ENCODE results near the gene CAMKK2.
"Not testable (repeated sequence)": the region's sequence is repeated elsewhere in the genome, so short reads cannot be mapped to it uniquely, and the experiment has no call there.

The CAMKK2 gene

DNA sequence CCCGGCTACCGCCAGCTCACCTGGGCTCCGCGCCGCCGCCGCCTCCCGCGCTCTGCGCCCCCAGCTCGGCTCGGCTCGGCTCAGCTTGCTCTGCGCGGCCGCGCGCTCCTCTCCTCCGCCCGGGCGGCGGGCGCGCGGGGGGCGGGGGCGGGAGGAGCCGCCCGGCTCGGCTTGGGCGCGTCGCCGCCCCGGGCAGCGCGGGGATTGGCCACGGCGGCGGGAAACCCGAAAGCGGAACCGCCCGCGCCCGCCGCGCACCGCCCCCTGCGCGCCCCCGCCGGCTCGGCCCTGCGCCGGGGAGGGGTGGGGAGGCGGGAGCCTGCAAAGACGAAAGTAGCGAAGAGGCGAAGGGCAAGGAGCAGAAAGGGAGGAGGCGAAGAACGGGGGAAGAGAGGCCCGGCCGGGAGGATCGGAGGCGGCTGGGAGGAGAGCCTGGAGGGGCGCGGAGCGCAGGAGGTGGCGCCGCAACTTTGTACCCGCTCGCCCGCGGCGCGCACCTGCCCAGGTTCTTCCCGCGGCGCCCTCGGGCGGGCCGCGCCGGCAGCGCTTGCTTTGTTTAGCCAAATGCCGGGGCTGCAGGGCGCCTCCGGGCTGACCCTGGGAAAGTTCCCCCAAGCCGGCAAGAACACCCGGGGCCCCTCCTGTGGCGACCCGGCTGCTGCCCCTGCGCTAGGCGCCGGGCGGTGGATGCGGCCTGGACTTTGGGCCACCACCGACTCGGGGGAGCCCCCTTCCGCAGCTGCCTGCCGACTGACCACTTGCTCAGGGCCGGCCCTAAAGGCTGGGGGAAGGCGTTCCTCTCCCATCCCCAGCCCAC is at the start of gene CAMKK2:
Gene CAMKK2 (minus strand): TSS at position 92 of the 817 bp plus-strand sequence. CDS start 22,183 bp downstream, outside the sequence.
- DNase-seq, result peak; percentile 74

DNA sequence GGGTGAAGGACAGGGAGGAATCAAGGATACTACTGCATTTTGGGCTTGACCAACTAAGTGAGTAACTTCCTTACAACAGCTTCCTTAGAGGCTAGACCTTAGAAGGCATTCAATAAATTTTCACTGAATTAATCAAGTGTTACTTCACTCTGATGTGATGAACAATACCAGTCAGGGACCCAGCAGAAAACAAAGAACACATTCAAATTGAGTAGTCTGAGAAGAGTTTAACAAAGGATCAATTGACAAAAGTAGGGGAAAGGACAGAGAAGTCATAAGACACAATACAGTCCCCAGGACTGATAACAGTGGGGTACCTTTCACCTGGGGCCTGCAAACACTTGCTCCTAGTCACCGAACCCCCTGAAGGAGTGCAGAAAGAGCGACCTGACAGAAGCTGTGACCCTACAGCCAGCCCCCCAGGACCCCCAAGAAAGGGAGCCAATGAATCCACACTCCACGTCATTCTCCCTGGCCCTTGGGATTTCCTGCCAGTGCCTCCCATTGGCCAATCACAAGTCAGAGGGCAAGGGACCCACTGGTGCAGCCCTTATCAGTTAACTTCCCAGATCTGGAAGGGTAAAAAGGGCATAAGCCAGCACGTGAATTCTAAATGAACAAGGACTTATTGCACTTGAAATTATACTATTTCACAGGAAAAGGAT is 48.8 kb upstream of the CAMKK2 start:
- DNase-seq, result no peak

DNA sequence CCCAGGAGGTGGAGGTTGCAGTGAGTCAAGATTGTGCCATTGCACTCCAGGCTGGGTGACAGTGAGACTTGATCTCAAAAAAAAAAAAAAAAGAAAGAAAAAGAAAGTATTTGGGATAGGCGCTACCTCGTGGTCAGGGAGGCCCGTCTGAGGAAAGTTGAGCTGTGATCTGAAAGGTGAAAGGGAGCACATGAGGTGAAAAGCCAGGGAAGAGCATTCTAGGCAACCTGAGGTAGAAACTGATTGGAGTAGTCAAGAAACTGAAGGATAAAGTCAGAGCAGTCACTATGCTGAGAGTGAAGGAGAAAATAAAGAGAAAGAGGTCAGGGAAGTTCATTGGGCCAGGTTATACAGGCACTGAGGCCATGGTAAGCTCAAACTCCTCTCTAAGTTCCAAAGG is 48.0 kb upstream of the CAMKK2 start:
- no peak for DNase-seq

DNA sequence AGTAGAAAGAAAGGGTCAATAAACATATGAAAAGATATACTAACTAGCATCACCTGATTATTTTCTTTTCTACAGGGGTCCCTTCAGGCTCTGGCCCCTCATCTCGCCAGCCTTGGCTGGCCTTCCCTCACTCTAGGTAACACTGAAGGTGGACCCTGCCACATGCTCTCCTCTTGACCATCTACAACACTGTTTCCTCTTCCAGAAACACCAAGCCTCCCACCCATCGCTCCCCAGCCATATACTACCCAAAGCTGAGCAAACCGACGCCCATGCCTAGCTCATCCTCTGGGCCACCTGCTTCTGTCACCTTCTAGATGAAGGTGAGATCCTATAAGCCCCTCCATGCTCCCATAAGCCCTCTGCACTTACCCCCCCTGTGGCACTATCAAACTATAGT is 40.9 kb upstream of the CAMKK2 start:
- no peak for DNase-seq

DNA sequence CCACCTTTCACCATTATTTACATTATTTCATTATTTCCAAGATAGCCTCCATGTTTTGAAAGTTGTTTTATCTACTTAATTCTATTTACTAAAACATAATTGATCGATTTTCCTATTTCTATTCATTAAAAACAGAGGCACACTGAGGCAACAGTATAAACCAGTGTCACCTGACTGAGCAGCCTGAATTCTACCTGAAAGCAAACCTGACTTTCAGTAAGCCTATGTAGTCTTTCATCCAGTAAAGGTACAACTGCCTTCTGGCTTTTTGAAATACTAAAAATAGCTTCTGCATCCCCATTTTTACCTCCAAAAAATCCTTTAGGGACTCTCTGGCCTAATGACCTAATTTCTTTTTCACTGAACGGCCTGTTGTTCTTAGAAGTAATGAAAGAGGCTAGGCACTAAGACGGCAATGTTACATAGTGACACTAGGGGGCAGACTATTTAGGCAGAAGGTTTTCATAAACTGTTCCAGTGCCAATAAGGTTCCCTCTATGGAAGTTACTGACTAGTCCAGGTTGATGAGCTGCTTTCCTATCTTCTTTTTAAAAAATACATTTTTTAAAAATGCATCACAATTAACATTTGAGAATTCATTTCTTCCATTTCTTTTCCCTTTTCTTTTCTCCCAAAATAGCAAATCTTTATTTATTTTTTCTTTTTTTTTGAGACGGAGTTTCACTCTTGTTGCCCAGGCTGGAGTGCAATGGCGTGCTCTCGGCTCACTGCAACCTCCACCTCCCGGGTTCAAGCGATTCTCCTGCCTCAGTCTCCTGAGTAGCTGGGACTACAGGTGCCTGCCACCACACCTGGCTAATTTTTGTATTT is 38.2 kb upstream of the CAMKK2 start:
- DNase-seq, result peak; percentile 66

DNA sequence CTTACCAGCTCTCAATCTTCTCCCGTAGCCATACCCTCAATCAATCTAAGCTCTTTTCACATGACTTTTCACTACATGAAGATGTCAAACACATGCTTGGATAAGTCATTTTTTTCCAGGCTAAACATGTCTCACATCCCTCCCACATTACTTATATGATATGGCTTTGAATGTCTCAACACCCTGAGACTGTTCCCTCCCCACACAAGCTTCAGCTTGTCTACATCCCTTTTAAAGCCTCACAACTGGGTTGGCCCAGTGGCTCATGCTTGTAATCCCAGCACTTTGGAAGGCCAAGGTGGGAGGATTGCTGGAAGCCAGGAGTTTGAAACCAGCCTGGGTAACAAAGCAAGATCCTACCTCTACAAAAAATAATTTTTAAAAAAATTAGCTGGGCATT is 37.2 kb upstream of the CAMKK2 start:
- DNase-seq, result no peak

DNA sequence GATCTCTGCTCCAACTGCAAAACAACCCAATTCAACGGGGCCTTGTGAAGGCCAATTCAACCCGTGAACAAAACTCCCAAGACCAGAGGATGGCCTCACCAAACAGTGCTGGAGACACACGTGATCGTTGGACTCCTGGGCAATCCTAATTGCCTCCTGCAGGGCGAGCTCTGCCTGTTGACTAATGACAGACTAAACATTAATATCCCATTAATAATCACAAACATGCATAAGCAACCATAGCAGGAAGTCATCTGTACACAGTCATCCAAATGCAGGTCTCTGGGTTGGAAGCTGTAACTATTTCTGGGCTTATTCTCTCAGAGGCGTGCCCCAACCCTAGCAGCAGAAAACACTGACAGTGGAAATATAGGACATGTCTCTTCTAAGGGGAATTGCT is 34.7 kb upstream of the CAMKK2 start:
- no peak for DNase-seq

DNA sequence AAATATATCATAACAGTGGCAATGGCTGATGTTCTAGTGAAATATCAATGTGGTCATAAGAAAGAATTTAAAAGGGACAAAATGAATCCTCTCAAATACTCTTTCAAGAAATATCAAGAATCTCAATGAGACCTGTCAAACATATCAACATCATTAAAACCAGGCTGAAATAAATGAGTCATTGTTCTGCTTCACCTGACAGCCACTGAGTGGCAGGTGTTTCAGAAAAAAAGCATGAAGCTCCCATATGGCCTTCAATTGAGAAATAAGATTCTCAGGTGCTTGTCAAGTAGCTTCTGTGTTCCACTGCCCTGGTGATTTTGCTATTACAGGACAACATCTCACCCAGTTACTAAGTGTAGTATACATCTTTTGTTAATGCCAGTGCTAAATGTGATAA is 34.2 kb upstream of the CAMKK2 start:
- DNase-seq, result no peak

DNA sequence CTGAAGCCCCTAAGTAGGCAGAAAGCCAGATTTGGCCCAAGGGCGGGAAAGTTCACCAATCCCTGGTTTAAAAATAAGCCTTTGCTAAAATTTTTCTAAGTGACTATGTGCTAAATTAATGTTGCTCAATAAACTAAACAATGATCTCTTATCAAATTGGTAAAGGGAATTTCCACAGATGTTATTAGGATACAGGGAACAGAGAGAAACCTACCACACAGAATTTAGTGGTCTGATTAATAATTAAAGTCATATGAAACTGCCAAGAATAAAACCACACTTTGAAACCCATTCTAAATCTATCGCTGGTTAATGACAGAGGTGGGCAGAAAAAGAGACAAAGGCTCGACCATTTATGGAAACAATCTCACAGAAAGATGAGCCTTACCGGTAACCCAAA is 33.7 kb upstream of the CAMKK2 start:
- no peak for DNase-seq

DNA sequence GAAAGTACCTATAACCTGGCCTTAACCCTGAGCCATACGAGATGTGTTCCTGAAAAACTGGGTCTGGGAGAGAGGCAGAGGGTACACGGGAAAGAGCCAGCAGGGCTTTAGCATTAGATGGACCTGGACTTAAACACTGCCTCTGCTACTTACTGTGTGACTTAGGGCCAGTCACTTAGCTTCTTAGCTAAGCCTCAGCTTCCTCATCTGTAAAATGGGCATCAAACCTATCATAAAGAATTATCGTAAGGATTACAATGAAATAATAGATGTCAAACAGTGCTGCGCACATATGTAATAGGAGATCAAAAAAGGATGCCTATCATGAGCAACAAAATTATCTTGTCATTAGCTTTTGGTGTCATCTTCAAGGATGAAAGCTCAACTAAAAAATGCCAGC is 32.1 kb upstream of the CAMKK2 start:
- no peak for DNase-seq

DNA sequence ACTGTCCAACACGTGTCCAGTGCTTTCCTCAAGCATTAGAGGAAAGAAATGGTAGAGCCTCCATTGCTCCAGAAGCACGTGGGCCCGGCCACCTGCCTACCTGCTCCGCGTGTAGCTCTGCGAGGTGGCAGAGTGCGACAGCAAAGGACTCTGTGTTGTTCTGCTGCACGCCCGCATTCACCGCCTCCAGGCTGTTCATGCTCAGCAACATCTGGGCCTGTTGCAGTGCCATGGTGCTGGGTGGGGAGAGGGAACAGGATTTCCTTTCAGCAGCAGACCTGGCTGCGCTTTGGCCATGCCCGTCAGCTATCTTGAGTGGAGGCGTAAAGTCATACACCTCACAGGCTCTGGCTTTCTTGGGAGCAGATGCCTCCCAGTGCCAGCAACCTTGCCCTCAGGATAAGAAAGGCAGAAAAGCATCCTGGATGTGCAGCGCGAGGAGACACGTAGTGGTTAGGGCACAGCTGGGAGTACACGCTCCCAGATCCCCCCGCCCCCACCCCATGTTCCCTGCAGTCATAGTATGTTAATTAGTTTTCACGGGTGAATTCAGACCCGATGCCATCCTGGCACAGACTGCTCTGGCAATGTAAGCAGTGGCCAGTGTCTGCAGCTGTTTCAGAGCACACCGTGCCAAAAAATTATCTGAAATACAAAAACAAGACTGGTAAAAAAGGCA is 30.6 kb upstream of the CAMKK2 start:
- no peak for DNase-seq

DNA sequence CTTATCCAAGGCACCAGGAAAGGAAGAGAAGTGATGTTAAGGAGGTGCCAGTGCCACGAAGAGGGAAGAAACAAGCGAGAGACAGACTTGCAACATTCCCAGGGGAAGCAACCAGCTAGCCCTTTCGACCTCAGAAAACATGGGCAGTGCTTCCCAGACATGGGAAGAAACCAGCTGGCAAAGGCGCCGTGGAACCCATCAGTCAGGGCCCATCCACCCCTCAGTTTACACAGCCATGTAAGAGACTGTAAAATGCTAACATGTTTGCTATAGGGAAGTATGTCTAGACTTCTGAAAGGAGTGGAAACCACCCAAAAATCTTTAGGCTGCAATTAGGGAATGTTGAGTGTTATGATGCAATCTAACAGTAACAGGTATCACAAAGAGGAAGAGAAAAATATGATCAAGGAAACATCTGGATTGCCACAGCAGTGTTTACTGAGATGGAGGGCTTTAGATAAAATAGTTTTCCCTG is 29.4 kb upstream of the CAMKK2 start:
- peak; percentile 54 for DNase-seq

DNA sequence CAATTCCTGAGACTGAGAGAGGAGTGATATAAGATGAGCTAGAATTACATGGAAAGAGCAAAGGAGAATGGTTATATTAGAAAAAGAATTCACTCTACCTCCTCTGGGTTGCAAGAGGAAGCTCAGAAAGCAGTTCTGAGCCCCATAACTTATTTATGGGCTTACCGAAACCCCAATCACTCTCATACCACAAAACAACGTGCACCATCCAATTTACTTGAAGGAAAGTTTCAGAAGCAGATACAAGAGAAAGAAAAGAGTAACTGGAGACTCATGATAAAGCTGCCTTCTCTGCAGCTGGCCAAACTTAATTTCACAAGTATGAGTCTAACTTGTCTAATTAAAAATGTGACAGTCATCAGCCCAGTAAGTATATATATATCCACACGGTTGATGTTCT is 27.4 kb upstream of the CAMKK2 start:
- no peak for DNase-seq

DNA sequence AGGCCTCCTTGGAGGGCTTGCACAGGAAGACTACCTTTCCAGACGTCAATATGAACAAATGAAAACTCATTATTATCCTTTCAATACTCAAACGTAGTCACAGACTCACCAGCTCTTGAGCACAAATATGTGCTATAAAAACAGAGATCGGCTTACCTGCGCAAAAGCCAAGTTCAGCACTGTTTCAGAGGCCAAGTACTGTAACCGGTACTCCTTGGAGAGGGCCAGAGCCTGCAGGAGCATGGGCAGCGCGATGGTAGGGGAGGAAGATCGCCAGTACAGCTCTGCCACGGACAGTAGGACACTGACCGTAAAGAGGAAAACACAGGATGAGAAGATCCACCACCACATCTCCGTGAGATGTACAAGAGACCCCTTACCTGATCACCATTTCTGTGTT is 21.6 kb upstream of the CAMKK2 start:
- DNase-seq, result no peak

DNA sequence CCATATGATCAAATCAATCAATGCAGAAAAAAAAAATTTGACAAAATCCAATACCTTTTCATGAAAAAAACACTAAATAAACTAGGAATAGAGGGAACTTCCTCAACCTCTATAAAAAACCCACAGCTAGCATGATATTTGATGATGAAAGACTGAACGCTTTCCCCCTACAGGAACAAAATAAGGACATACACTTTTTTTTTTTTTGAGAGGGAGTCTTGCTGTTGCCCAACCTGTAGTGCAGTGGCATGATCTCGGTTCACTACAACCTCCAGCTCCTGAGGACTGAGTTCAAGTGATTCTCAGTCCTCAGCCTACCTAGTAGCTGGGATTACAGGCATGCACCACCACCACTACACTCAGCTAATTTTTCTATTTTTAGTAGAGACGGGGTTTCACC is 17.9 kb upstream of the CAMKK2 start:
- DNase-seq, result no peak

DNA sequence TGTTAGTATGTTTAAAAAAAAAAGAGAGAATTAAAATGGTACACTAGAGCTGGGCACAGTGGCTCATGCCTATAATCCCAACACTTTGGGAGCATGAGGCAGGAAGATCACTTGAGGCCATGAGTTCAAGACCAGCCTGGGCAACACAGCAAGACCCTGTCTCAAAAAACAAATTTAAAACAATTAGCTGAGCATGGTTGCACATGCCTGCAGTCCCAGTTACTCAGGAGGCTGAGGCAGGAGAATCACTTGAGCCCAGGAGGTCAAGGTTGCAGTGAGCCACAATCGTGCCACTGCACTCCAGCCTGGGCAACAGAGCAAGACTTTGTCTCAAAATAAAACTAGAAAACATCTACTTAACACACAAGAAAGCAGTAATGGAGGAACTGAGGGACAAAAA is 13.7 kb upstream of the CAMKK2 start:
- not testable (repeated sequence) for DNase-seq

DNA sequence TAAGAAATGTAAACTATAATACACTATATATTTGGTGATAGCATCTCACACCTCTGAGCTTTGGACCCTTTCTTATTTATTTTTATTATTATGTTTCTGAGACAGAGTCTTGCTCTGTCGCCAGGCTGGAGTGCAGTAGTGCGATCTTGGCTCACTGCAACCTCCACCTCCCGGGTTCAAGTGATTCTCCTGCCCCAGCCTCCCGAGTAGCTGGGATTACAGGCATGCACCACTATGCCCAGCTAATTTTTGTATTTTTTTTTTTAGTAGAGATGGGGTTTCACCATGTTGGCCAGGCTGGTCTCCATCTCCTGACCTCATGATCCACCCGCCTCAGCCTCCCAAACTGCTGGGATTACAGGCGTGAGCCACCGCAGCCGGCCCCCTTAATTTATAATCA is 10.9 kb upstream of the CAMKK2 start:
- DNase-seq, result not testable (repeated sequence)

DNA sequence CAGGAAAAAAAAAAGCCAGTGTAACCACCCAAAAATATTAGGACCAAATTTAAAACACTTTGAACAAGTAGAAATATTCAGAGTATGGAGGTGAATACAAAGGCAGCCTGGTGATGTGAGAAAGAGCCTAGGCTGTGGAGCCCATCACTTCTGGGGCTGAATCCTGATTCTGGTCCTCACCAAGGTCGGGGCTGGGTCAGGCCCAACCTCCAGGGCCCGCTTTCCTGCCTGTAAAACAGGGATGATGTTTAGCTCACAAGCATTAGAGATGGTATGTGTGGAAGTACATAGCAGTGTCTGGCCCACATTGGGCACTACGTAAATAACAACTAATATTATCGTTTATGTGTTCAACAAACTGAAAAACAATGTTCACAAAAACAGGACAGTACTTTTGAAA is 7.8 kb upstream of the CAMKK2 start:
- DNase-seq, result no peak

DNA sequence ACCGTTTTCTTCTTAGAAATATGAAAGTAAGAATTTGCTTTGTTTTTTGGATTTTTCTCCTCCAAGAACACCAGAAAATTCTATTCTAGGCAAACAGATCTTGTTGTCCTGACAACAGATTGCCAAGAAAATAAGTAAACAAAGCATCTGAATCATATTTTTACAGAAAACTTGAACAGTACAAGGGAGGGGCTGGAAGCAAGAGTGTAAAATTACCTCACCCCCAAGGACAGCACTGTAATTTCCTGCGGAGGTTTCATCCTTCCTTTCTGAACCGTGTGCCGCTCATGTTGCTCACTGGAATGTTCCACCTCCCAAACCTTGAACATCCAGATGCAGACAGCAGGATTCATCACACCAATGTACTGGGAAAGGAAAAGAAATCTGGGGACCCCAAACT is 5.4 kb upstream of the CAMKK2 start:
- DNase-seq, result no peak

DNA sequence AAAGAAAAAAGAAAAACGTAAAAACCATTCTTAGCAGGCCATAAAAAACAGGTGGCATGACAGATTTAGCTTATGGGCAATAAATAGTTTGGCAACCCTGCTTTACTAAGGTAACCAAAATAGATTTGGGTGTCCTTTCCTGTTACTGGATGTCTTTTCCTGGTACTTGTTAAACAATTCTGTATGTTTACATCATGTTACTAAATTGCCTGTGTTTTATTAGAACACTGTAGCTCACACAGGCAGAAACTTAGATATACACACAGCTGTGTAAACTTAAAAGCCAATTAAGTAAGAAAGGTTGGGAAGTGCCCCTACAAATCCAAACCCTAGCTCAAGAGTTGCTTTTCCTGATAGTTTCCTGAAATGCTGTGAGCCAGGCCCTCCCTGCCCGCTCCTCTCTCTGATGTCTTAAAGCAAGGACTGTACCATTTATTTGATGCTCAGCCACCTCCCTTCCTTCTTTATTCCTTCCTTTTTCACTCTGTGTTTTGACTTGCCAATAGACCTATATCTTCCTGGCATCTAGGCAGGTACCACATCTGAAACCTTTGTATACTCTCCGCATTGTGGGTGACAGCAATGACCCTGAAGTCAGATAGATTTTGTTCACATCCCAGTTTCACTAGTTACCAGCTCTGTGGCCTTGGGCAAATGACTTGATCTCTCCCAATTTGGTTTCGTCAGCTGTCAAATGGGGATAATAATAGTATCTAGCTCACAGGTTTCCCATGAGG is 3.7 kb upstream of the CAMKK2 start:
- DNase-seq, result no peak

DNA sequence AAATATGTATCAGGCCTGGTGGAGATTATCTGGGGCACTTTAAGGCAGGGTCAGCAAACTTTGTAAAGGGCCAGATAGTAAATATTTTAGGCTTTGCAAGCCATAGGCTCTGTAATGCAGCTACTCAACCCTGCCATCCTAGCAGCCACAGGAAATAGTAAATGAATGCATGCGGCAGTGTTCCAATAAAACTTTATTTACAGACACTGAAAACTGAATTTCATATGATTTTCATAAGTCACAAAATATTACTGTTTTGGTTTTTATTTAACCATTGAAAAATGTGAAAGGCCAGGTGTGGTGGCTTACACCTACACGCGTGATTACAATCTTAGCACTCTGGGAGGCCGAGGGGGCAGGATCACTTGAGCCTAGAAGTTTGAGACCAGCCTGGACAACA is 3.2 kb upstream of the CAMKK2 start:
- no peak for DNase-seq

DNA sequence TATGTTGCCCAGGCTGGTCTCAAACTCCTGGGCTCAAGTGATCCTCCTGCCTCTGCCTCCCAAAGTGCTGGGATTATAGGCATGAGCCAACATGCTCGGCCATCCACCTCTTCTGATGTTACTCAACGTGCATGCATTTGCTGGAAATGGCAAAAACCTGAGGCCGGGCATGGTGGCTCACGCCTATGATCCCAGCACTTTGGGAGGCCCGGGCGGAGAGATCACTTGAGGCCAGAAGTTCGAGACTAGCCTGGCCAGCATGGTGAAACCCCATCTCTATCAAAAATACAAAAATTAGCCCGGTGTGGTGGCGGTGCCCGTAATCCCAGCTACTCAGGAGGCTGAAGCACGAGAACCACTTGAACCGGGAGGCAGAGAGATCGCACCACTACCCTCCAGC is 1.9 kb upstream of the CAMKK2 start:
- not testable (repeated sequence) for DNase-seq

Measured in fibroblast of upper back skin (primary cell).